Small intestine (tissue), 7 donors: Measurements from ENCODE around the gene COL9A2. TPM values are rescaled to one million over a fixed set of nuclear protein-coding genes. Genes with fewer than 3 reads are reported as not detected.
A peak's percentile ranks its signal among the peaks of the same experiment; 100 is the strongest.

Experiments used
- DNase-seq, 2 donors: peaks; one replicate each; pipeline versions ENCODE4 v3.0.0 to v3.0.0-alpha.2; 2013
- FAIRE-seq: peaks from 2 replicates; lab custom pipeline; 2012; peaks lifted over from hg19 to GRCh38; lab: Jason Lieb, UNC
- H3K27ac ChIP-seq, 3 donors: one replicate each; pipeline ENCODE4 v1.5.1; 2013; ENCODE audit warnings: low read length in 2 of 3, mild to moderate bottlenecking in 2 of 3, control low read depth in 1 of 3, inconsistent platforms in 1 of 3, low read depth in 1 of 3, moderate library complexity in 1 of 3
- H3K27me3 ChIP-seq, 3 donors: one replicate each; pipeline ENCODE4 v1.6.1; 2013; ENCODE audit warnings: low read length in 3 of 3, inconsistent platforms in 1 of 3; ENCODE audit not compliant: control insufficient read depth in 3 of 3, insufficient read depth in 3 of 3
- H3K36me3 ChIP-seq, 3 donors: one replicate each; pipeline ENCODE4 v1.6.1; 2013; ENCODE audit warnings: low read length in 3 of 3, inconsistent platforms in 1 of 3, low read depth in 1 of 3, mild to moderate bottlenecking in 1 of 3, moderate library complexity in 1 of 3; ENCODE audit not compliant: control insufficient read depth in 3 of 3, insufficient read depth in 2 of 3
- H3K4me1 ChIP-seq, 3 donors: one replicate each; pipeline ENCODE4 v1.6.1; 2013; ENCODE audit warnings: low read length in 2 of 3, inconsistent platforms in 1 of 3, low read depth in 1 of 3, mild to moderate bottlenecking in 1 of 3, moderate library complexity in 1 of 3; ENCODE audit not compliant: control insufficient read depth in 3 of 3, insufficient read depth in 2 of 3
- H3K4me3 ChIP-seq, 3 donors: one replicate each; pipeline ENCODE4 v1.5.1; 2013; ENCODE audit warnings: low read length in 3 of 3, control low read depth in 1 of 3, inconsistent platforms in 1 of 3, low read depth in 1 of 3, mild to moderate bottlenecking in 1 of 3, moderate library complexity in 1 of 3
- H3K9me3 ChIP-seq, 2 donors: one replicate each; pipeline ENCODE4 v1.6.1; 2013; ENCODE audit warnings: low read depth in 1 of 2, low read length in 1 of 2; ENCODE audit not compliant: control insufficient read depth in 2 of 2, insufficient read depth in 1 of 2
- WGBS, 3 donors: extraction: QIAGEN DNeasy Blood & Tissue Kit; methylation state at CpG; one replicate each; pipeline ENCODE4 v1.1.7; 2013; 5-methylcytosine and 5-hydroxymethylcytosine counted together
- polyA plus RNA-seq, 4 donors: library from polyadenylated mRNA; stranded (reverse) in 3 of 4; unstranded in 1 of 4; fragments of 200-250 nt in 3 of 4; fragments of 120-200 nt in 1 of 4; gene quantifications; one replicate each; pipeline versions ENCODE4 v1.2.1 to v1.2.3, GENCODE V29; 2013
- donor health status: healthy with polysubstance abuse.
- donor health status: control.
- donor health status: control.
- donor health status: Bipolar disorder and iron deficiency.
- donor health status: healthy.

COL9A2 gene
- polyA plus RNA-seq, 4 donors = 2.4 to 9.1 (median 4.8) TPM; not detected in 1

- no peaks in the 10 kb centered on the region for H3K4me1 ChIP-seq
- H3K27me3 ChIP-seq = no peaks in the 10 kb centered on the region
- H3K4me3 ChIP-seq = no peak overlapping the region
- FAIRE-seq (no peak), DNase-seq (no peak)
- 72 to 78% (median 75%) methylated on average over 2 of the region's 2 CpGs for WGBS, 3 donors
- no peak overlapping the region for H3K27ac ChIP-seq
- H3K9me3 ChIP-seq = no peaks in the 10 kb centered on the region
- H3K36me3 ChIP-seq = peaks cover 8 to 35% (median 18%) of the 10 kb centered on the region in 3 donors
These were observed 49.3 kb downstream of the COL9A2 start for GRCh38 chr1:40267767-40268187.

- Histone ChIP-seq H3K27me3 (no peaks in the 10 kb centered on the region), H3K4me3 (no peak overlapping the region), H3K9me3 (no peaks in the 10 kb centered on the region), H3K36me3 (peaks cover 8 to 35% (median 20%) of the 10 kb centered on the region in 3 donors), H3K27ac (no peak overlapping the region), H3K4me1 (no peaks in the 10 kb centered on the region)
- DNase-seq (no peak), FAIRE-seq (no peak)
- 93 to 95% (median 95%) methylated on average over 6 of the region's 6 CpGs for WGBS, 3 donors
These were observed 50.1 kb downstream of the COL9A2 start for GRCh38 chr1:40266786-40267535.

DNA sequence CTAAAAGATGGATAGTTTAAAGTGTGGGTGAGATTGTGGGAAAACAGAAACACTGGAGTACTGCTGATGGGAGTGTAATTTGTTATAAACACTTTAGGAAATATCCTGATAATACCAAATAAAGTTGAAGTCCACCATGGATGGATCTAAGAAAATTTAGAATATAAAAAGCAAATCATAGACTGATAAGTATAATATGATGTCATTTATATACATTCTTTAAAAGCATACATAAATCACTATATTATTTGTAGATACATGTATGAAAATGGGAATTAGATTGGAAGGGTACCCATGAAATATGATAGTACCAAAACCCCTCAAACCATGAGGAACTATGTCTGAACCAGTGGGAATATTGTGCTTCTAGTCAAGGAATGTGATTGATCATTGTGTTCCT, 51.2 kb downstream of the COL9A2 start:
- no peak overlapping the region for H3K4me3 ChIP-seq
- peaks cover 7 to 41% (median 25%) of the 10 kb centered on the region in 3 donors for H3K36me3 ChIP-seq
- H3K4me1 ChIP-seq = no peaks in the 10 kb centered on the region
- H3K9me3 ChIP-seq = no peaks in the 10 kb centered on the region
- no peak for DNase-seq
- H3K27ac ChIP-seq = no peak overlapping the region
- H3K27me3 ChIP-seq = no peaks in the 10 kb centered on the region
- no peak for FAIRE-seq

DNA sequence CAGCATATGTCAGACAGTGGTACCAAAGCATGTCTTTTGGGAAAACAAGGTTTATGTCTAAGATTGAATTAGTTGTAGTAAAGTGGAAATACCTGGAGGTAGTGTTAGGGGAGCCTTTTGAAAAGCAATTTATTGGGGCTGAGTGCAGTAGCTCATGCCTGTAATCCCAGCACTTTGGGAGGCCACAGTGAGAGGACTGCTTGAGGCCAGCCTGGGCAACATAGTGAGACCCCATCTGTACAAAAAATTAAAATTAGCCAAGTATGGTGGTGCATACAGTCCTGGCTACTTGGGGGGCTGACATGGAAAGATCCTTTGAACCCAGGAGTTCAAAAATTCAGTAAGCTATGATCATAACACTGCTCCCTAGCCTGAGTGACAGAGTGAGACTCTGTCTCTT, 51.8 kb downstream of the COL9A2 start:
- no peaks in the 10 kb centered on the region for H3K27me3 ChIP-seq
- no peaks in the 10 kb centered on the region for H3K4me1 ChIP-seq
- DNase-seq (no peak), FAIRE-seq (no peak)
- no peak overlapping the region for H3K4me3 ChIP-seq
- no peak overlapping the region for H3K27ac ChIP-seq
- peaks cover 4 to 37% (median 27%) of the 10 kb centered on the region in 3 donors for H3K36me3 ChIP-seq
- no peaks in the 10 kb centered on the region for H3K9me3 ChIP-seq

GRCh38 chr1:40264354-40264781, 52.7 kb downstream of the COL9A2 start:
- no peak overlapping the region for H3K4me3 ChIP-seq
- WGBS, 3 donors = 82 to 94% (median 83%) methylated on average over 3 of the region's 3 CpGs
- H3K4me1 ChIP-seq = peaks cover 0 to 2% (median 0%) of the 10 kb centered on the region in 3 donors
- peaks cover 4 to 42% (median 26%) of the 10 kb centered on the region in 3 donors for H3K36me3 ChIP-seq
- H3K27me3 ChIP-seq = no peaks in the 10 kb centered on the region
- FAIRE-seq (no peak), DNase-seq (no peak)
- H3K27ac ChIP-seq = no peak overlapping the region
- H3K9me3 ChIP-seq = no peaks in the 10 kb centered on the region

GRCh38 chr1:40258445-40258769, 58.7 kb downstream of the COL9A2 start:
- WGBS, 3 donors = 0 to 1% (median 0%) methylated on average over 10 of the region's 10 CpGs
- Histone ChIP-seq H3K4me3 (peak overlapping the region; percentile 78 to 94 (median 80)), H3K27me3 (no peaks in the 10 kb centered on the region), H3K36me3 (peaks cover 2 to 17% (median 9%) of the 10 kb centered on the region in 3 donors), H3K4me1 (peaks cover 0 to 6% (median 2%) of the 10 kb centered on the region in 3 donors), H3K27ac (peak overlapping the region; percentile 52 to 100 (median 67)), H3K9me3 (no peaks in the 10 kb centered on the region)
- no peak for FAIRE-seq
- DNase-seq = peak in 1 of 2 donors; percentile 9

GRCh38 chr1:40257688-40258444, 59.2 kb downstream of the COL9A2 start, which contains the start of gene ZMPSTE24:
Gene ZMPSTE24 (plus strand): TSS chr1:40258236. CDS start chr1:40258272, 36 bp downstream.
- peak within 1 kb of the TSS; percentile 95 to 100 (median 98) for H3K27ac ChIP-seq
- peaks cover 0 to 6% (median 2%) of the 10 kb centered on the region in 3 donors for H3K4me1 ChIP-seq
- H3K9me3 ChIP-seq = no peaks in the 10 kb centered on the region
- 0% methylated on average over 48 of the region's 48 CpGs for WGBS, 3 donors
- H3K27me3 ChIP-seq = no peaks in the 10 kb centered on the region
- no peak for FAIRE-seq
- H3K36me3 ChIP-seq = peaks cover 0 to 17% (median 9%) of the 10 kb centered on the region in 3 donors
- peak within 1 kb of the TSS; percentile 78 to 94 (median 80) for H3K4me3 ChIP-seq
- peak; percentile 97 to 98 for DNase-seq

GRCh38 chr1:40257313-40257687, 59.8 kb downstream of the COL9A2 start:
- no peaks in the 10 kb centered on the region for H3K27me3 ChIP-seq
- H3K9me3 ChIP-seq = no peaks in the 10 kb centered on the region
- H3K36me3 ChIP-seq = peaks cover 0 to 17% (median 7%) of the 10 kb centered on the region in 3 donors
- H3K27ac ChIP-seq = peak overlapping the region; percentile 95 to 100 (median 98)
- WGBS, 3 donors = 0% methylated on average over 16 of the region's 16 CpGs
- FAIRE-seq = no peak
- H3K4me3 ChIP-seq = peak overlapping the region; percentile 78 to 88 (median 80)
- DNase-seq = no peak
- peaks cover 0 to 6% (median 2%) of the 10 kb centered on the region in 3 donors for H3K4me1 ChIP-seq
